COLO829 (cell line): ENCODE results near the gene VPS45.
"Not testable (repeated sequence)": the region's sequence is repeated elsewhere in the genome, so short reads cannot be mapped to it uniquely, and the experiment has no call there.

Source experiments
- DNase-seq: peaks from one replicate; pipeline ENCODE4 v3.0.0; 2012; ENCODE audit warnings: low spot score

VPS45 gene

GRCh38 chr1:150160964-150161621 lies 93.5 kb downstream of the VPS45 start:
- DNase-seq, result no peak

- no peak for DNase-seq
Measured at GRCh38 chr1:150161747-150162581, 94.4 kb downstream of the VPS45 start.

- no peak for DNase-seq
Measured at GRCh38 chr1:150162582-150162861, 94.9 kb downstream of the VPS45 start.

GRCh38 chr1:150162862-150163706 lies 95.5 kb downstream of the VPS45 start:
- peak; percentile 98 for DNase-seq

- DNase-seq, result no peak
Measured at GRCh38 chr1:150164224-150164623, 96.6 kb downstream of the VPS45 start.

GRCh38 chr1:150164779-150165178 lies 97.2 kb downstream of the VPS45 start:
- no peak for DNase-seq

- DNase-seq, result peak; percentile 65
Measured at GRCh38 chr1:150165622-150166612, 98.3 kb downstream of the VPS45 start.

- peak; percentile 76 for DNase-seq
Measured at GRCh38 chr1:150168960-150169601, 101.5 kb downstream of the VPS45 start.

GRCh38 chr1:150171801-150172200 lies 104.2 kb downstream of the VPS45 start:
- no peak for DNase-seq

- DNase-seq, result no peak
Measured at GRCh38 chr1:150173141-150173585, 105.6 kb downstream of the VPS45 start.

GRCh38 chr1:150176593-150176992 lies 109.0 kb downstream of the VPS45 start:
- DNase-seq, result no peak

- no peak for DNase-seq
Measured at GRCh38 chr1:150178548-150178947, 111.0 kb downstream of the VPS45 start.

GRCh38 chr1:150179867-150180266 lies 112.3 kb downstream of the VPS45 start:
- DNase-seq, result no peak

GRCh38 chr1:150180474-150180873 lies 112.9 kb downstream of the VPS45 start:
- no peak for DNase-seq

- DNase-seq, result peak; percentile 79
Measured at GRCh38 chr1:150182247-150182646, 114.7 kb downstream of the VPS45 start.

- DNase-seq, result no peak
Measured at GRCh38 chr1:150183061-150183460, 115.5 kb downstream of the VPS45 start.

GRCh38 chr1:150185481-150185880 lies 117.9 kb downstream of the VPS45 start:
- DNase-seq, result no peak

GRCh38 chr1:150186438-150186788 lies 118.8 kb downstream of the VPS45 start:
- not testable (repeated sequence) for DNase-seq

- no peak for DNase-seq
Measured at GRCh38 chr1:150186789-150187559, 119.4 kb downstream of the VPS45 start.

- DNase-seq, result no peak
Measured at GRCh38 chr1:150187560-150187931, 120.0 kb downstream of the VPS45 start.
